OCI-LY1 (cell line): Measurements from ENCODE around the gene FMNL3.

Experiments
- CTCF ChIP-seq: fragments of 200-600 bp; sonication (generic), shearing (Covaris generic); IDR thresholded peaks from 2 replicates; pipeline ENCODE4 v1.5.1; 2017; ENCODE audit warnings: mild to moderate bottlenecking, antibody characterized with exemption, low read length, moderate library complexity, mixed read lengths
- EZH2 ChIP-seq: fragments of 200-600 bp; sonication (generic), shearing (Covaris generic); IDR thresholded peaks from 2 replicates; pipeline ENCODE4 v1.8.0; 2017; ENCODE audit warnings: borderline replicate concordance, mixed run types, mild to moderate bottlenecking, antibody characterized with exemption, low read length, moderate library complexity, mixed read lengths

- TF ChIP-seq CTCF = no peak
- no peak for TF ChIP-seq EZH2
Measured at GRCh38 chr12:49626836-49627235, 80.4 kb downstream of the FMNL3 start.
